NCI-H345 (cell line): Measurements from ENCODE around the gene CHL1.
"Not testable (repeated sequence)": the region's sequence is repeated elsewhere in the genome, so short reads cannot be mapped to it uniquely, and the experiment has no call there.

Source experiments
- DNase-seq: peaks from one replicate; lab custom pipeline; 2025; lab: John Stamatoyannopoulos, UW

CHL1 gene

DNA sequence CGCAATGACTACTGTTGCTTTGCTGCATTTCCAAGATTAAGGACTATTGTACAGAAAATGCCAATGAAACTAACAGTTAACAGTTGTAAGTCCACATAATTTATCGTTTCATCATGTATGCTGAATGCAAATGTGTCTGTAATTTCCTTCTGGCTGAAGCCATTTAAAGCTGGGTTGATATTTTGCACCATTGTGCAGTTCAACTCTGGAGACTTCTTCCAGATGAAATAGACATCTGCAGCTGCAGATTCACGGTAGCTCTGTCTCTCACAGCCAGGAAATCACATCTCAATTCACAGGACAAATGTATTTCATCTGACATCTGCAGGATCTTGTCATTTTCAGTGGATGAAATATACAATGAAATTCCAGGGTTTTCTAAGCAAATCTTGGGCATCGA, 145.4 kb downstream of the CHL1 start:
- DNase-seq = no peak

DNA sequence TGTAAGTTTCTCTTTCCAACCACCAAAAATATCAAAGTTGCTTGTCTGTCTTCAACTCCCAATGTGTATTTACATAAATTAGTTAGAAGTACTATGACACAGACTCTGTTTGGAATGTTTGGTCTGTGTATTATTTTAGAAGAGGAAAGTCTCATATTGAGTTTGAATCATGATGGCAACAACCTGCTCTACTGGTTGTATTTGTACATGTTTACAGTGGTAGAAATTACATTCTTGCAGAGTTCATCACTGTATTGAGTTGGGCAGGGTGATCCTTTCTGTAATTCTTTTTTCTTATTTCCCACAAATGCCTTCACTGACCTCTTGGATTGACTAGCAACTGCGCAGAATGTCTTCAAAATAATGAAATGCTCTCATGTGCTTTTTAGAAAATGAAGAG, 149.6 kb downstream of the CHL1 start:
- DNase-seq = no peak

DNA sequence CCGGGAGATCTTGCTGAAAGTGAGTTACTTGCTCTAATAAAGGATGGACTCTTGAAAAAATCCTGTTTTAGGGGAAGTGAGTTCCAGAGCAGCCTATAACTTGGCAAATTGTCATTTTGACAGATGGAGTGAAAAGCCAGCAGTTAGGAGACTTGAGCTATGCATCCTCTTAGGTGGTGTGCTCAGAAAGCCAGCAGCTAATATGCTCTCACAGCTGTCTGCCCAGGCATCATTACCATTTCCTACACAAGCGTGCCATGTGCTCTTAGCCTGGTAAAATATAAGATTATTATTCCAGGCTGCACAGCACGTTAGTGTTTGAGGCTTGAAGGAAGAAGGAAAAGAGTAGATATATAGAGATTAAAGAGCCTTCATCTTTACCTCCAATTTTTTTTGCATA, 151.0 kb downstream of the CHL1 start:
- DNase-seq = no peak

DNA sequence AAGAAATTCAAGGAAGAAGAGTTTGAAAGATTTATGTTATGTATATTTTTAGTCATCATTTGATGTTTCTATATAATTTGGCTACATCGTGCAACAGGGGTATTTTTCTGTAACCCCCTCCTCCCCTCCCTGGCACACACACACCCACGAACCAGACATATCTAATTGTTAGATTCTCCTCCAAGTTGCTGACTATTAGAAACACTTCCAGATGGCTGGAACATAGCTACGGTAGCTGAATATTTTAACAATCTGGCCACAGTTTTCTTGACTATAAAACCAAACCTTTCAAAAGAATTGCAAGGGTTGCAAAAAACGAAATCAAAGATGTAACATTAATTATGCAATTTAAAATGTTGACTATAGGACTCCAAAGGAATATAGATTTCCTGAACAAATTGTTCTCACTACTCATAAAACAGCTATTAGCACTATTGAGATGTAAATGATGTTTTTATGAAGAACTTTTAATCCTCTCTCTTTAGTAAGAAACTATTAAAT, 154.4 kb downstream of the CHL1 start:
- no peak for DNase-seq

DNA sequence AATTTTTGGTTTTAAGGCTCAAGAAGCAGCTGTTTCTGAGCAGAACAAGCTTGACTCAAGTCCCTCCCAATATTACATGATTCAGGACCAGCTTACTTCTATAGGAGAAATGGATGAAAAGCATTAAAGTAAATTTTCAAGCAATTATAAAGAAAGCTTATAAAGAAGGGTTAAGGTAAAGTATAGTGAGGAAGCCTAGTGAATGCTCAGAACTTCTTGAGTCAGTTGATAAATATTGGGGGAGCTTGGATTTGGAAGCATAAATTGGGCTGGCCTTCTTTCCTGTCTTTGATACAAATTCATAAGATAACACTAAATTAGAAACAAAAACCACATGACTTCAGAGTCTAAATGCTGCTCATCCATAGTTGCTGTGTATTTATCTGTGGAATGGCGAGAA, 156.0 kb downstream of the CHL1 start:
- no peak for DNase-seq

DNA sequence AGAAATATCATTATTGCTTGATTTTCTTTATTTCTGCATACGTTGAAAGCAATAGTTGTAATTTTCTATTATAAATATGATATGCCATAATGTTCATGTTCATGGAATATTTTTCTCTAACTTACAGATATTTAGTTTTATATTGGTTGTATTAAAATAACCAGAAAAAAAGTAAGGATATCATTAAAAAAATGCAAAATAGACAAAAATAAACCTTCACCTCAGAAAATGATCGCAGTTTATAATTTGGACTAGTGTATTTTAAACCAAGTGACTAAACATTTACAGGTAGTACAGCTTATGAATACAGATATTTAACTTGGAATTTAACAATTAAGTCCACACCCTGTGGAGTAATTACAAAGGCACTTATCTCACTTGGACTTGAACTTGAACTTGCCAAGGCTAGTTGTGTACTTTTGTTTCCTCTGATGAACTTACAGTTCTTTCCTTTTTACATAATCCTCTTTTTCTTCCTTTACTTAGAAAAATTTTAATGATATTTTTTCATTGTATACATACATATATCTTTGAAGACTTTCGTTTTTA, 156.7 kb downstream of the CHL1 start:
- DNase-seq = no peak

DNA sequence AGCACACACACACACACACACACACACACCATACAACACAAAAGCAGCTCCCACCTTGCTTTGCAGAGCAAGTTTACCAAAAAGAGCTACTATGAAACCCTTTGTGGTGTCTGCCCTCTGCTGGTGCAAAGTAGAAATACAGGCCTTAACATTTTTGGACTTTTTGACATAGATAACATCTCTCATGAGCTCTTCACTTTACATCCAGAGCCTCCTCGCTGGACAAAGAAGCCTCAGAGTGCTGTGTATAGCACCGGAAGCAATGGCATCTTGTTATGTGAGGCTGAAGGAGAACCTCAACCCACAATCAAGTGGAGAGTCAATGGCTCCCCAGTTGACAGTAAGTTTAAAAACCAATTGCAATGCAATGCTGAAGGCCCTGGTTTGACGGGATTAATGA, 157.9 kb downstream of the CHL1 start:
- DNase-seq = peak; percentile 65

DNA sequence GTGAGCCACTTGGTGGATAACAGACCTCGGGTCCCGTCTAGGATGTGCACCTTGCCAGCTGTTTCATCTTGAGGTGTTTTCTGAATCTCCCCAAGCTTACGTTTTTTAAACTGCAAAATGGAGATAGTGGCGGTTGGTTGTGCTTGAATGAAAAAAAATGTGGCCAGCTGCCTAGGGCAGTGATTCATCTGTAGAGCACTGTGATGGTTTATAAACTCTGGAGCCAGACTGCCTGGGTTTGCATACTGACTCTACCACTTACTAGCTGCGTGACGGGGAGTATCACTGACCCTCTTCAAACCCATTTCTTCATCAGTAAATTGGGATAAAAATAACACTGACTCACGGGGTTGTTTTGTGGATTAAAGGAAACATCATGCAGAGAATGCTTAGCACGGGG, 159.1 kb downstream of the CHL1 start:
- peak; percentile 18 for DNase-seq

DNA sequence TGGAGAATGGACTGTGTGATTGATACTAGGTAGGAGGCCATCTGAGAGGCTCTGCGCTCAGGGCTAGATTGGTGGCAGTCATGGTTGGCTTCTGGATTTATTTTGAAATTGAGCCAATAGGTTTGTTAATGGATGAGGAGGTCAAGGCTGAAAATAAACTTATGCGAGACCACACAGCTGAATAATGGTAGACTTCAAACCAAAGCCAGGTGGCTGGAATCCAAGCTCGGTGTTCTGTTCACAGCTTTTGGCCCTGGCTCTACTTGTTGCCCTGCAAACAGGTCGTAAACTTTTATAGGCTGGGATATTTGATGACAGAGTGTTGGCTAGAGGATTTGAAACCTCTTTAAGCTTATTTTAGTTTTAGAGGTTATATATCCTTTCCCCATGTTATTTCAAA, 160.4 kb downstream of the CHL1 start:
- peak; percentile 17 for DNase-seq

DNA sequence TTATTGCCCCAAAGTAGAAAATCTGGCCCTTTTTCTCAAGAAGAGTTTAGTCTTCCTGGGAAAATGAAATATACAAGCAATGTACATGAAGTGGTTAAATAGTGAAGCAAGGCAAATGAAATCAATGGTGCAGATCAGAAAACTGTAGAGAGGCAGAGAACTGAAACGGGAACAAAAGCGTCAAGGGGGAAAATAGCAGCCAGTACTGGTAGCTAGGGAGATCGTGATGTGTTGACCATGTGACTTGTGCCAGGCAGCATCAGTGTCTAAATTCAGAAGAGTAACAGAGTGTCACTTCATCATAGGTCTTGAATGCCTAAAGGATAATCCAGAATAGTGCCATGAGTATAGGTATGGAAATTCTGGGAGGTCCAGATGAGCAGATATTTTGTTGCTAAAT, 163.1 kb downstream of the CHL1 start:
- DNase-seq = peak; percentile 72

DNA sequence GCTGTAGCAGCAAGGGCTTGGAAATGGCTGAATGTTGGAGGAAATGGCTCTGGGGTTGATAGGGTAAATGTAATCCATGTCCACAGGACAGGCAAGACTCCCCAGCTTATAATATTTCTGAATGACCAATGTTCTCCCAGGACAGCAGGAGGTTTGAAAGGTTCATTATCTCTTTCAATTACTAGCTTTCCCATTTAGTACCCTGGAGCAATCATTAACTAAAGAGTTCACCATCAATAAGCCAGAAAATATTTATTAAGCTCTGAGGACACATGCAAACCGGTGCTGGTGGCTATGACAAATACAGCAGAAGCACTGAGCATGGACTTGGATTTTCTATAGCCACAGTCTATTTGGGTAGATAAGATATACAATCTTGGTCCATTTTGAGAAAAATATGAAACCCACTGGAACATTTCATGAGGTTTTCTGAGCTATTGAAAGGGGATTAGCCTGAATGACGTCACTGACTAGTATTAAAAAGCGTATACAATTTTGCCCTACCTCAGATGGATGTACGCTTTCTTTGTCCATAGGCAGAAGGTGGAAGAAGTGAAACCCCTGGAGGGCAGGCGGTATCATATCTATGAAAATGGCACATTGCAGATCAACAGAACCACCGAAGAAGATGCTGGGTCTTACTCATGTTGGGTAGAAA, 166.2 kb downstream of the CHL1 start:
- no peak for DNase-seq

DNA sequence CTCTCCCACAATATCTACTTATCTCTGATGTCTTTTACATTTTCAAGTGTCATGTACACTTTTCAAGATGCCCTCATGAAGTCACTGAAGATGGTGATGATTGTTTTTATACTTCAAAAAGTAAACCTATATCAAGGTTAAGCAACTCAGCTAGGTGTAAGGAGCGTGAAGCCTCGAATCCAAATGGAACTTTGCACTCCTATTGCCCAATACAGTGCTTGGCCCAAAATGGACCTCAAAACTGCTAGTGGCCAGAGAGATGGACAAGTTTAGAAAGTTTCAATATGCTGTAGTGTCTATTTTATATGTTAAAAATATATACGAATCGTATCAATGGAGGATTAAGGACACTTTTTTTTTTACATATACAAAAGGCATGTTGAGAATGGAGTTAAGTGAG, 167.7 kb downstream of the CHL1 start:
- DNase-seq = no peak

DNA sequence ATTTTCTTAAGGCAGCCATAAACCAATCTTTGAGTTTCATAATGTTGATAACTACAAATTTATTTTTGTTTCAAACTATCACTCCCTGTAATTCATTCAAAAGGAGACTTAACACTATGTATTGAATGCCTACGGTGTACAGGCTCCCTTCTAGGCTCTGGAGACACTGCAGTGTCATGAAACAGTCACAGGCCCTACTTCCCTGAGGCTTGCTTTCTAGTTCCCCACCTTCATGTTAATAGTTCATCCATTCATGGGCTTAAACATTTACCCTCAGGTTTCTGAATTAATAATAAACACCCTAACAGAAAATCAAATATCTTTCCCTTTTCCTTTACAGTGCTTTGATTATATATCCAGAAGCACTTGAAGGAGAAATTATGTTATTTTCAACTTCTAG, 168.7 kb downstream of the CHL1 start:
- DNase-seq = no peak

DNA sequence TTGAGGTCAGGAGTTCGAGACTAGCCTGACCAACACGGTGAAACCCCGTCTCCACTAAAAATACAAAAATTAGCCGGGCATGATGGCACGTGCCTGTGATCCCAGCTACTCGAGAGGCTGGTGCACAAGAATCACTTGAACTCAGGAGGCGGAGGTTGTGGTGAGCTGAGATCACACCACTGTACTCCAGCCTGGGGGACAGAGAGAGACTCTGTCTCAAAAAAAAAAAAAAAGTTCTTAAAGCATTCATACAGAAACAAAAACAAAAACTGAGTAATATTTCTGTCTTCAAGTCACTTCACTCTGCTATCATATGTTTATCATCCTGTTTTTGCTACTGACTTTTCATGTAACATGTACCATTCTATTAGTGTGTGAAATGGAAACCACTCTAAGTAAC, 169.7 kb downstream of the CHL1 start:
- not testable (repeated sequence) for DNase-seq

DNA sequence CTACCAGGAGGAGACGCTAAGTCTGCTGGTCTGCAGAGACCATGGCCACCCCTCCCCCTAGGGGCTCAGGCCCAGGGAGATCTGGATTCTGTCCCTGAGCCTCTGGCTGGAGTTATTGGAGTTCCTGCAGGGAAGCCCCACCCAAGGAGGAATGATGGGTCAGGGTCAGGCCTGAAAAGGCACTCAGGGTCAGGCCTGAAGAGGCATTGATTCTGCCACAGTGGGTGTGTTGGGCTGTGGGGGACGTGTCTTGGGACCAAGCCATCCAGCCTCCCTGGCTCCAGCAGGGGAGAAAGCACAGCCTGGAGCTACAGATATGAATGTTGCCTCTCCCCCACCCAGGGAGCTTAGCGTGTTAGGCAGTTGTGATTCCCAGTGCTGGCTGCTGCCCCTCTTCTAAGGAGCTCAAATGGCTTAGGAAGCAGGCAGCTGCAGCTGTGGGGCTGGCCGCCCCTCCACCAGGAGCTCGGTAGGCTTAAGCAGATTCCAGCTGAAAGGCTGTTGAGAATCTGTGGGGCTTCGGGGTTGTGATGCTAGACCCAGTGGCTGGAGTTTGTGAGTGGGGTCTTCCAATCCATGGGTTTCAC, 176.7 kb downstream of the CHL1 start:
- no peak for DNase-seq

DNA sequence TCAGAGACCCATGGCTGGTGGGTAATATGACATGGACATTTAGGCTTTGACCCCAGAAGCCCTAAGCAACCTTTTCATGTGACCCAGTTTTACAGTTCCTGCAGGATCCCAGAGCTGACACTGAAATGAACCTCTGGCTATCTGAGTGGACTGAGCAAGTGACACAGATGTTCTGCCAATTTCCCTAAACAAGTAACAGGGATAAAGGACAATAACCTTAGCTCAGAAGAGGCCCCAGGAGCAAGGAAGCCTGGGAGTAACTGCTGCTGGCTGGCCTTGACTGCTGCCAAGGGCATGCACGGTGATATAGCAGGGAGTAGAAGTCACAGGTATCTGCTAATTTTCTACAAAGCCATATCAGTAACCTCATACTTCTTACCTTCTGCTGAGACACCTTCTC, 177.9 kb downstream of the CHL1 start:
- no peak for DNase-seq

DNA sequence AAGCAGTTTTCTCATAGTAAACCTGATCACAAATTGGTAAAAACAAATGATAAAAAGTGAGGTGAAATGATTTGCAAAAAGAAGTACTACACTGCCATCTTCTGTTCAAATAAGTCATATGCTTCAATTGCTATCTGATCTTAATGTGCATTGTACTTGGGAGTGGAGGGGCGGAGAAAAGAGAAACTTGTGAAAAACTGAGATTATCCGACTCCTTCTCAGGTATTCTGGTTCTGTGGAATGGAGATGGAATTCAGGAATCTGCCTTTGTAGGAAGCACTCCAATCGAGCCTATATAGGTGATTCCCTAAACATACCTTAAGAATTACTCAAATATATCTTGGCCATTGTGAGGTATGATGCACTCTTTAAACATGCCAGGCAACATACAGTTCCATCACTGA, 180.6 kb downstream of the CHL1 start:
- peak; percentile 13 for DNase-seq

DNA sequence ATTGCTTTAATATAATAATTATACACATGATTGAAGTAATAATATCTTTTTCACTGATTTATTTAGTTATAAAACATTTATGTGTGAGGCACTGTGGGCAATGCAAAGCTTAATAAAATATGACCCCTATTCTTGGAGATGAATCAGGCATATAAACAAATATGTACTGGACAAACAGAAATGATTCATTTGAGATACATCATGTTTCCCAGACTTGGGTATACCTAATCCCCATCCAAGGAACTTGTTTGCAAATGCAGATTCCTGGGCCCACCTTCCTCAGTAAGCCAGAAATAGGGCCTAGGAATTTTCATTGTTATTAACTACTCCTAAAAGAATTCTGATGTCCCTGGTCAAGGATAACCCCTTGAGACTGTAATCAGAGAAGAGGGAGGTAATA, 184.2 kb downstream of the CHL1 start:
- DNase-seq = no peak

DNA sequence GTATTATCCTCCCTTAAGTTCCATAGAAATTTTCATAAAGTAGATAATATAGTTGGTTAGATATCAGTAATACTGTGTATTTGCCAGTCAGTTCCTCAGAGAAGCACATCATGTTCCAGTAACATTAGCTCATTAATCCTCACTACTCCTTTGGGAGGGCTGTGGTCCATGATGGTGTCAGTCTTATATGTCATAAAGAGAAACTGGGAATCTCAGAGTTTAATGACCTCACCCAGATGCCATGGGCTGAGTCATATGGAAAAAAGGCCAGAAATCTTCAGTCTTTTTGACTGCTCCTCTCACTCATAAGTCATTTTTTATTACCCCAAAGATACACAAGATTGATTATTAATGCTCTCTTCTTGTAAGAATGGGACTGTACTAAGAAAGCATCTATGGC, 188.6 kb downstream of the CHL1 start:
- DNase-seq = no peak

DNA sequence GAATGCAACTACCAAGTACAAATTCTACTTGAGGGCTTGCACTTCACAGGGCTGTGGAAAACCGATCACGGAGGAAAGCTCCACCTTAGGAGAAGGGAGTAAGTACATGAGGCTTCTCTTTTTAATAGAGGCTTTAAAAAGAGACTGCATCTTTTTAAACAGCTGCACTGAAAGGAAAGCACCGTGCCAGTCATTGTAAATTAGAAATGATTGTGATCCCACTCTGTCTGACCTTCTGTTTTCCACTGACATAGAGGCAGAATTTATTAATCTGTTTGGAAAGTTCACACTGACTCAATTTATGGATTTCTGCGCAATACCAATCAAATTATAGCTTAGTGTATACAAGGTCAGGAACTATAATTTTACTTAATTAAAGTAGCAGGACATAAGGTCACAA, 198.2 kb downstream of the CHL1 start:
- no peak for DNase-seq

DNA sequence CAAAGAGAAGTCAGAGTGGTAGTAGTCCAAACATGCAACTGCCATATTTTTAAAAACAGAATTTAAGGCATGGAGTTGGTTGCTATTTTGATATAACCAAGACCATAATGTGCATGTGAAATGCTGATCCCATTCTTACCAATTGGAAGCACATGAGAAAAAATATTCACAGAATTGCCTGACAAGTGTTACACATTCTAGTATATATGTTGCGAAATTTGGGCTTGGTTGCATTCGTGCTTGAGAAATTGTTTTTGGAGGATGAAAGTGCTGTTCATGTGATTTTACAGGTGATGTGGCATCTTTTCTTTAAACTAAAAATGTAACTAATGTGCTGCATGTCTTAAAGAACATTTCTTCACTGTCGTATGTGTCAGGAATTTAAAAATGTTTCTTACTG, 199.7 kb downstream of the CHL1 start:
- DNase-seq = no peak

DNA sequence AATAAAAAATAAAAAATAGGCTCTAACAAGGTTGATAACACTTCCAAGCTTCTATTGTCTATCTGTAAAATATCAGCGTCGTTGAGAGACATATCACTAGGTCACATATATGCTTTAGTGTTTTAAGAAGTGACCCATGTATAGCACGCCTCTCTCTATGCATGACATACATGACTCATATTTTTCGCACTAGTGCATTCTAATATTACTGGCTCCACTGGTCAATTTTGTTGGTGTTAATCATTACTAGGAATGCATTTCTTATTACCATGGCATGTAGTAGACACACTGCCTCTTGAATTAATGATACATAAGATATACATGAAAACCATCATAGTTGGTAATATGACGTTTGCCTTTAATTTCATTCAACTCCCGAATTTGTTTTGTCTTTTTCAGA, 203.1 kb downstream of the CHL1 start:
- no peak for DNase-seq

DNA sequence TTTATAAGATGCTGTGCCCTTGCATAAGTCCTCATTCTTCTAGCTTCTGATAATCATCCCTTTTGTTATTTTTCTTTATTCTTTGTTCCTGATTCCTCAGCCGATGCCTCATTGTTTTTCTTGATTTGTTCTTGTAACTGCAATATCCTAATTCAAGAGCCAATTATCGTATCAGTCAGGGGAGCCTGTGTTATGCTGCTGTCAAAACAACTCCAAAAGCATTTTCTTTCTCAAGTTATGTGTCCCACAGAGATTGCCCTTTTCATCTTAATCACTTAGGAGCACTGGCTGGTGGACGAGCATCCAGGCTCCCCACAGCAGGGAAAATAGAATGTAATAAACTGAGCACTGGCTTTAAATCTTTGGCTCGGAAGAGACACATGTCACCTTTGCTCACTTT, 207.3 kb downstream of the CHL1 start:
- DNase-seq = no peak

DNA sequence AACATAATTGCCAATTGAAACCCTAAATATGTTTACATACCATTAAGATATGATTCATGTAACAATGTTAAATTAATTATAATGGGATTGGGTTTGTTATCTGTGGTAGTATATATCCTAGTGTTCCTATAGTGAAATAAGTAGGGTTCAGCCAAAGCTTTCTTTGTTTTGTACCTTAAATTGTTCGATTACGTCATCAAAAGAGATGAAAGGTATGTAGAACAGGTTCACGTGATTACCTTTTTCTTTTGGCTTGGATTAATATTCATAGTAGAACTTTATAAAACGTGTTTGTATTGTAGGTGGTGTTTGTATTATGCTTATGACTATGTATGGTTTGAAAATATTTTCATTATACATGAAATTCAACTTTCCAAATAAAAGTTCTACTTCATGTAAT, 212.4 kb downstream of the CHL1 start:
- no peak for DNase-seq
